GM23338 (cell line): Measurements from ENCODE around the gene STARD3. TPM values are rescaled to one million over a fixed set of nuclear protein-coding genes. Genes with fewer than 3 reads are reported as not detected.

Experiments
- ATAC-seq: fragments of 200-7000 bp; cut with Tn5 transposase; 3 replicates; pipeline ENCODE4 v1.9.1; 2020
- DNase-seq: peaks from one replicate; pipeline ENCODE4 v3.0.0-alpha.2; 2015; ENCODE audit warnings: low spot score
- H2AFZ ChIP-seq: fragments of 200-600 bp; sonication (generic); 2 replicates; pipeline ENCODE4 v1.8.0; 2016; ENCODE audit warnings: antibody characterized with exemption, mild to moderate bottlenecking, moderate library complexity
- H3F3A ChIP-seq: fragments of 200-600 bp; sonication (generic); replicated peaks from 2 replicates; pipeline ENCODE4 v1.8.0; 2017; ENCODE audit warnings: antibody characterized with exemption, mixed run types, low read depth
- H3K27ac ChIP-seq: fragments of 200-600 bp; sonication (generic); 2 replicates; pipeline ENCODE4 v1.6.1; 2016; ENCODE audit warnings: low read depth
- H3K27me3 ChIP-seq: fragments of 200-600 bp; sonication (generic); 2 replicates; pipeline ENCODE4 v1.8.0; 2016; ENCODE audit warnings: mild to moderate bottlenecking, mixed run types, moderate library complexity; ENCODE audit not compliant: insufficient read depth
- H3K36me3 ChIP-seq: fragments of 200-600 bp; sonication (generic); 2 replicates; pipeline ENCODE4 v1.8.0; 2016; ENCODE audit warnings: mild to moderate bottlenecking; ENCODE audit not compliant: insufficient read depth
- H3K4me1 ChIP-seq: fragments of 200-600 bp; sonication (generic); 2 replicates; pipeline ENCODE4 v1.8.0; 2016; ENCODE audit warnings: mild to moderate bottlenecking, moderate library complexity; ENCODE audit not compliant: insufficient read depth
- H3K4me2 ChIP-seq: fragments of 200-600 bp; sonication (generic); 2 replicates; pipeline ENCODE4 v1.7.1; 2017; ENCODE audit warnings: mixed run types
- H3K4me3 ChIP-seq: fragments of 200-600 bp; sonication (generic); 2 replicates; pipeline ENCODE4 v1.6.1; 2016; ENCODE audit warnings: mixed run types
- H3K79me2 ChIP-seq: fragments of 200-600 bp; sonication (generic); replicated peaks from 2 replicates; pipeline ENCODE4 v1.8.0; 2017; ENCODE audit warnings: mild to moderate bottlenecking; ENCODE audit not compliant: insufficient read depth
- H3K9me2 ChIP-seq: fragments of 200-600 bp; sonication (generic); 2 replicates; pipeline ENCODE4 v1.8.0; 2017; ENCODE audit not compliant: insufficient read depth
- H4K20me1 ChIP-seq: fragments of 200-600 bp; sonication (generic); replicated peaks from 2 replicates; pipeline ENCODE4 v1.8.0; 2017; ENCODE audit warnings: mild to moderate bottlenecking; ENCODE audit not compliant: insufficient read depth
- H3K27ac Mint-ChIP-seq: 2 replicates; pipeline ENCODE4 v1.8.0; 2020; ENCODE audit warnings: inconsistent platforms, mild to moderate bottlenecking, moderate library complexity, mixed read lengths
- H3K27me3 Mint-ChIP-seq: 3 replicates; pipeline ENCODE4 v1.8.0; 2022; ENCODE audit warnings: low read depth, mild to moderate bottlenecking, moderate library complexity, mixed read lengths, inconsistent platforms; ENCODE audit not compliant: insufficient read depth, poor library complexity
- H3K36me3 Mint-ChIP-seq: 3 replicates; pipeline ENCODE4 v1.8.0; 2021; ENCODE audit warnings: low read depth, mild to moderate bottlenecking, inconsistent platforms, moderate library complexity, mixed read lengths
- H3K4me1 Mint-ChIP-seq: 3 replicates; pipeline ENCODE4 v1.8.0; 2020; ENCODE audit warnings: mild to moderate bottlenecking, inconsistent platforms, mixed read lengths
- H3K4me3 Mint-ChIP-seq: 3 replicates; pipeline ENCODE4 v1.8.0; 2021; ENCODE audit warnings: moderate library complexity, mild to moderate bottlenecking, inconsistent platforms, mixed read lengths
- H3K9me3 Mint-ChIP-seq: 3 replicates; pipeline ENCODE4 v1.8.0; 2020; ENCODE audit warnings: moderate library complexity, mild to moderate bottlenecking, inconsistent platforms, mixed read lengths
- CREB1 ChIP-seq: fragments of 250-450 bp; sonication (Bioruptor Pico); IDR thresholded peaks from 2 replicates; pipeline ENCODE4 v1.5.0; 2020; ENCODE audit warnings: low read depth, mild to moderate bottlenecking, moderate library complexity
- CTCF ChIP-seq, 2 experiments: fragments of 200-600 bp in 1 of 2; sonication (generic) in 1 of 2; conservative IDR thresholded peaks; 2 replicates each; pipeline versions ENCODE4 v1.5.1 to v1.6.1; 2016 to 2017; ENCODE audit warnings: antibody characterized with exemption in 2 of 2, low read depth in 2 of 2, mild to moderate bottlenecking in 2 of 2, moderate library complexity in 1 of 2
- ETS1 ChIP-seq: IDR thresholded peaks from 2 replicates; pipeline ENCODE4 v1.6.1; 2016; ENCODE audit warnings: antibody characterized with exemption
- EZH2 ChIP-seq: fragments of 200-600 bp; sonication (generic); IDR thresholded peaks from one replicate; pipeline ENCODE4 v1.8.0; 2017; ENCODE audit warnings: antibody characterized with exemption, mild to moderate bottlenecking, low read depth; ENCODE audit not compliant: unreplicated experiment
- EZH2phosphoT487 ChIP-seq: fragments of 200-600 bp; sonication (generic); IDR thresholded peaks from one replicate; pipeline ENCODE4 v1.8.1; 2018; ENCODE audit warnings: antibody characterized with exemption; ENCODE audit not compliant: unreplicated experiment
- NANOG ChIP-seq: IDR thresholded peaks from 2 replicates; pipeline ENCODE4 v1.6.1; 2016; ENCODE audit warnings: antibody characterized with exemption, borderline replicate concordance
- POLR2AphosphoS5 ChIP-seq: IDR thresholded peaks from 2 replicates; pipeline ENCODE4 v1.6.1; 2016; ENCODE audit warnings: antibody characterized with exemption, low read depth
- STAT1 ChIP-seq: IDR thresholded peaks from one replicate; pipeline ENCODE4 v1.6.1; 2016; ENCODE audit warnings: antibody characterized with exemption; ENCODE audit not compliant: unreplicated experiment
- ZNF114 ChIP-seq: fragments of 250-450 bp; sonication (Bioruptor Pico); IDR thresholded peaks from 2 replicates; pipeline ENCODE4 v1.5.0; 2020; ENCODE audit warnings: mild to moderate bottlenecking, moderate library complexity
- polyA plus RNA-seq: library from polyadenylated mRNA; unstranded; fragments of >200 nt; fragmentation: Nextera tagmentation; extraction: Ambion mirVana; gene quantifications from 2 replicates; pipeline ENCODE4 v1.2.1, GENCODE V29; 2016
- total RNA-seq: library from RNA; depleted of rRNA; stranded (reverse); fragments of >200 nt; shearing (Covaris generic); gene quantifications from 2 replicates; pipeline ENCODE4 v1.2.3, GENCODE V29; 2014
- TF ChIP-seq, protein P1 (sequence below): IDR thresholded peaks from one replicate; pipeline ENCODE4 v1.6.1; 2018; ENCODE audit warnings: antibody characterized with exemption; ENCODE audit not compliant: unreplicated experiment

The STARD3 gene
- total and polyA plus RNA-seq, 2 experiments from 2014 or later = 26.4 to 53.3 TPM

DNA sequence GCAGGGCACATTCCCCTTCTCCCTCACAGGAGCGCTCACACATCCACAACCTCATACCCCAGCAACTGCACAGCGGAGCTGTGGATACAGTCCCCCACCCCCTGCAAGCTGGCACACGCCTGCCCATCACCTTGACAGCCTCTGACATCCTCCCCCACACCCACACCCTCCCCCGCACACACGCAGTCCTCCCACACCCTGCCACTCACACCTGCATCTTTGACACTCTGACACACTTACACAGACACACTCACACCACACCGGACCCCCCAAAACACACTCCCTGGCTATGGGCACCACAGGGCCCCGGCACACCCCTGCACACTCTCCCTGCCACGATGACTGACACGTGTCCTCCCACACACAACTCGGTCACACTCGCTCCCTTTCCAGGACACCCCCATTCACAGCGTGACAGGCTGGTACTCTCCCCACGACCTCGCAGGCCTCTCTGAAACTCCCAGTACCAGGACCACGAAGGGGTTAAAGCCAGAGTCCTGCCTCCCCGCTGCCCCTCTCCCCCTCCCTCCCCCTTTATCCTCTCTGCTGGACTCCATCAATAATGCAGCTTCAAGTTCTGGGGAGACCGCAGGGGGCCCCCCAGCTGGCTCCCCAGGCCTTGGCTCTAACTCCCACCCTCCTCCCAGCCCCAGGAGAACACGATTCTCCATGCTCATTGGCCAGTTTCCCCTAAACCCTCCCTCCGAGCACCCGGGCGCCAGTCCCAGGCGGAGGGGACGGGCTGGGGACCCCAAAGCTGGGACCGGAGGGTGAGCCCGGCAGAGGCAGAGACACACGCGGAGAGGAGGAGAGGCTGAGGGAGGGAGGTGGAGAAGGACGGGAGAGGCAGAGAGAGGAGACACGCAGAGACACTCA lies 10.5 kb upstream of the STARD3 start, which contains the start of gene PPP1R1B:
PPP1R1B (plus strand) TSS at position 782 of the 876 bp plus-strand sequence. CDS start 441 bp downstream, outside the sequence.
- peak; percentile 74 for DNase-seq
- H3K4me1 ChIP-seq = peaks cover 44% of the 10 kb centered on the region
- no peak for TF ChIP-seq CREB1 (CRISPR knock-in tag)
- no peak for TF ChIP-seq NANOG
- TF ChIP-seq CTCF (conservative IDR thresholded peaks at IDR 0.05; ENCODE audit: low read depth in 2 of 2) = no peak
- no peak for TF ChIP-seq EZH2phosphoT487
- TF ChIP-seq ZNF114 (CRISPR knock-in tag) = no peak
- no peak for TF ChIP-seq STAT1
- TF ChIP-seq EZH2 = no peak
- TF ChIP-seq, protein P1, sequence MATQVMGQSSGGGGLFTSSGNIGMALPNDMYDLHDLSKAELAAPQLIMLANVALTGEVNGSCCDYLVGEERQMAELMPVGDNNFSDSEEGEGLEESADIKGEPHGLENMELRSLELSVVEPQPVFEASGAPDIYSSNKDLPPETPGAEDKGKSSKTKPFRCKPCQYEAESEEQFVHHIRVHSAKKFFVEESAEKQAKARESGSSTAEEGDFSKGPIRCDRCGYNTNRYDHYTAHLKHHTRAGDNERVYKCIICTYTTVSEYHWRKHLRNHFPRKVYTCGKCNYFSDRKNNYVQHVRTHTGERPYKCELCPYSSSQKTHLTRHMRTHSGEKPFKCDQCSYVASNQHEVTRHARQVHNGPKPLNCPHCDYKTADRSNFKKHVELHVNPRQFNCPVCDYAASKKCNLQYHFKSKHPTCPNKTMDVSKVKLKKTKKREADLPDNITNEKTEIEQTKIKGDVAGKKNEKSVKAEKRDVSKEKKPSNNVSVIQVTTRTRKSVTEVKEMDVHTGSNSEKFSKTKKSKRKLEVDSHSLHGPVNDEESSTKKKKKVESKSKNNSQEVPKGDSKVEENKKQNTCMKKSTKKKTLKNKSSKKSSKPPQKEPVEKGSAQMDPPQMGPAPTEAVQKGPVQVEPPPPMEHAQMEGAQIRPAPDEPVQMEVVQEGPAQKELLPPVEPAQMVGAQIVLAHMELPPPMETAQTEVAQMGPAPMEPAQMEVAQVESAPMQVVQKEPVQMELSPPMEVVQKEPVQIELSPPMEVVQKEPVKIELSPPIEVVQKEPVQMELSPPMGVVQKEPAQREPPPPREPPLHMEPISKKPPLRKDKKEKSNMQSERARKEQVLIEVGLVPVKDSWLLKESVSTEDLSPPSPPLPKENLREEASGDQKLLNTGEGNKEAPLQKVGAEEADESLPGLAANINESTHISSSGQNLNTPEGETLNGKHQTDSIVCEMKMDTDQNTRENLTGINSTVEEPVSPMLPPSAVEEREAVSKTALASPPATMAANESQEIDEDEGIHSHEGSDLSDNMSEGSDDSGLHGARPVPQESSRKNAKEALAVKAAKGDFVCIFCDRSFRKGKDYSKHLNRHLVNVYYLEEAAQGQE = no peak
- no peak for TF ChIP-seq ETS1
- no peak for TF ChIP-seq POLR2AphosphoS5
- ATAC-seq = peak; percentile 44
- no peak within 1 kb of the TSS for H3K27ac ChIP-seq
- peak within 1 kb of the TSS; percentile 91 for H3K4me3 ChIP-seq
- peaks cover 65% of the 10 kb centered on the region for H3K4me1 Mint-ChIP-seq
- H3K27ac Mint-ChIP-seq = no peak within 1 kb of the TSS
- H4K20me1 ChIP-seq = no peaks in the 10 kb centered on the region
- peak within 1 kb of the TSS; percentile 95 for H3K4me2 ChIP-seq
- peak within 1 kb of the TSS; percentile 86 for H3K4me3 Mint-ChIP-seq
- H3F3A ChIP-seq = 0 out of 2 replicates have a peak, but pooled peaks cover 10% of the 10 kb centered on the region
- no peaks in the 10 kb centered on the region for H3K9me2 ChIP-seq
- peaks cover 75% of the 10 kb centered on the region for H3K27me3 ChIP-seq
- H3K36me3 ChIP-seq = no peaks in the 10 kb centered on the region
- 0 out of 3 replicates have a peak, but pooled peaks cover 2% of the 10 kb centered on the region for H3K36me3 Mint-ChIP-seq
- H2AFZ ChIP-seq = peak within 1 kb of the TSS; percentile 91; the same call in 1 of the 2 replicates
- no peaks in the 10 kb centered on the region for H3K79me2 ChIP-seq
- no peaks in the 10 kb centered on the region; the same call in 2 of the 3 replicates for H3K9me3 Mint-ChIP-seq
- H3K27me3 Mint-ChIP-seq = peaks cover 68% of the 10 kb centered on the region
